Measurements from ENCODE around the gene REC114.

Gene REC114

GRCh38 chr15:73558529-73558928 is 115.6 kb downstream of the REC114 start:
- TF ChIP-seq CTCF (IDR thresholded peaks at IDR 0.05; ENCODE audit: low read length, missing control alignments), result no peak
- DNase-seq (ENCODE audit: low read depth), result no peak
- H3K4me3 ChIP-seq (replicated peaks; ENCODE audit: low read depth, low read length), result no peak overlapping the region

- peak; percentile 53 for TF ChIP-seq CTCF (IDR thresholded peaks at IDR 0.05; ENCODE audit: low read length, missing control alignments)
- DNase-seq (ENCODE audit: low read depth), result peak; percentile 89
- H3K4me3 ChIP-seq (replicated peaks; ENCODE audit: low read depth, low read length), result no peak overlapping the region
Observed at GRCh38 chr15:73560501-73561117, 117.6 kb downstream of the REC114 start.

- peak; percentile 28 for TF ChIP-seq CTCF (IDR thresholded peaks at IDR 0.05; ENCODE audit: low read length, missing control alignments)
- no peak overlapping the region for H3K4me3 ChIP-seq (replicated peaks; ENCODE audit: low read depth, low read length)
- DNase-seq (ENCODE audit: low read depth), result peak; percentile 73
Observed at GRCh38 chr15:73564255-73564654, 121.3 kb downstream of the REC114 start.

GRCh38 chr15:73567020-73567419 is 124.1 kb downstream of the REC114 start:
- TF ChIP-seq CTCF (IDR thresholded peaks at IDR 0.05; ENCODE audit: low read length, missing control alignments), result no peak
- no peak overlapping the region for H3K4me3 ChIP-seq (replicated peaks; ENCODE audit: low read depth, low read length)
- DNase-seq (ENCODE audit: low read depth), result no peak

- DNase-seq (ENCODE audit: low read depth), result no peak
- H3K4me3 ChIP-seq (replicated peaks; ENCODE audit: low read depth, low read length), result no peak overlapping the region
- TF ChIP-seq CTCF (IDR thresholded peaks at IDR 0.05; ENCODE audit: low read length, missing control alignments), result no peak
Observed at GRCh38 chr15:73568564-73569280, 125.8 kb downstream of the REC114 start.

GRCh38 chr15:73569361-73569760 is 126.4 kb downstream of the REC114 start:
- H3K4me3 ChIP-seq (replicated peaks; ENCODE audit: low read depth, low read length), result no peak overlapping the region
- no peak for TF ChIP-seq CTCF (IDR thresholded peaks at IDR 0.05; ENCODE audit: low read length, missing control alignments)
- no peak for DNase-seq (ENCODE audit: low read depth)
